ENCODE results near the gene PDIA6. TPM values are rescaled to one million over a fixed set of nuclear protein-coding genes. Genes with fewer than 3 reads are reported as not detected.
A peak's percentile ranks its signal among the peaks of the same experiment; 100 is the strongest.

Gene PDIA6
- total and polyA plus RNA-seq, 9 of the 15 experiments (the other 6 are each of a cell fraction or from before 2014, with no cell fraction given): 166 to 268 (median 229) TPM

GRCh38 chr2:10811517-10811916 is 1.1 kb downstream of the PDIA6 start (continued):
- TF ChIP-seq ARID3A (IDR thresholded peaks at IDR 0.05; ENCODE audit: borderline replicate concordance, low read depth, low read length) (no peak), ELF1 (tag; IDR thresholded peaks at IDR 0.05) (no peak), SREBF2 (CRISPR knock-in tag; IDR thresholded peaks at IDR 0.05) (no peak), MNT (conservative IDR thresholded peaks at IDR 0.05) (0 out of 4 replicates have a peak, but pooled peaks of 1 of the 2 experiments have one; percentile 11), MYC (IDR thresholded peaks at IDR 0.05; ENCODE audit: low read depth, low read length) (no peak), MYC (CRISPR knock-in tag; IDR thresholded peaks at IDR 0.05; ENCODE audit: borderline replicate concordance, low read depth) (no peak), SMC3 (conservative IDR thresholded peaks at IDR 0.05; ENCODE audit: insufficient read depth, low read depth, low read length) (no peak), RERE (CRISPR knock-in tag; IDR thresholded peaks at IDR 0.05; ENCODE audit: borderline replicate concordance) (no peak), SUPT5H (IDR thresholded peaks at IDR 0.05) (no peak), ZNF507 (tag; conservative IDR thresholded peaks at IDR 0.05) (no peak), RBM17 (IDR thresholded peaks at IDR 0.05; ENCODE audit: borderline replicate concordance, low read depth, low read length) (no peak), HDAC6 (IDR thresholded peaks at IDR 0.05; ENCODE audit: low read depth, low read length) (no peak), HNRNPH1 (optimal IDR thresholded peaks at IDR 0.05; ENCODE audit: low read depth, low read length) (no peak), ZNF449 (CRISPR knock-in tag; IDR thresholded peaks at IDR 0.05) (no peak), TARDBP (IDR thresholded peaks at IDR 0.05) (no peak), ZNF655 (CRISPR knock-in tag; IDR thresholded peaks at IDR 0.05) (no peak), SMARCA5 (IDR thresholded peaks at IDR 0.05) (0 out of 2 replicates have a peak, but pooled peaks have one; percentile 44), MAFG (tag; conservative IDR thresholded peaks at IDR 0.05) (no peak)

All from K562 (cell line).